GM21737 (cell line): ENCODE measurements around the gene MALSU1.

ENCODE experiments used
- ATAC-seq: cut with Tn5 transposase; IDR thresholded peaks from one replicate; pipeline ENCODE4 v1.9.1; 2021; ENCODE audit warnings: mild to moderate bottlenecking, moderate library complexity; ENCODE audit not compliant: unreplicated experiment

Gene MALSU1

GRCh38 chr7:23358152-23358674 lies 59.1 kb downstream of the MALSU1 start:
- no peak for ATAC-seq
